Smooth muscle cell (in vitro differentiated cells): ENCODE measurements around the gene PEAR1. TPM values are rescaled to one million over a fixed set of nuclear protein-coding genes. Genes with fewer than 3 reads are reported as not detected.

ENCODE experiments used
- DNase-seq: peaks from one replicate; lab custom pipeline; 2025; ENCODE audit not compliant: unreplicated experiment; lab: John Stamatoyannopoulos, UW
- H2AFZ ChIP-seq: fragments of 200-600 bp; sonication (generic); 2 replicates; pipeline ENCODE4 v1.6.0; 2016; ENCODE audit warnings: antibody characterized with exemption, low read depth, mild to moderate bottlenecking
- H3F3A ChIP-seq: fragments of 200-600 bp; sonication (generic); 2 replicates; pipeline ENCODE4 v1.6.0; 2017; ENCODE audit warnings: antibody characterized with exemption, low read depth
- H3K27ac ChIP-seq: fragments of 200-600 bp; sonication (generic); 2 replicates; pipeline ENCODE4 v1.5.1; 2016; ENCODE audit warnings: low read depth, mild to moderate bottlenecking
- H3K27me3 ChIP-seq: fragments of 200-600 bp; sonication (generic); 2 replicates; pipeline ENCODE4 v1.6.1; 2016; ENCODE audit warnings: low read depth, mild to moderate bottlenecking
- H3K36me3 ChIP-seq: fragments of 200-600 bp; sonication (generic); 2 replicates; pipeline ENCODE4 v1.5.1; 2016; ENCODE audit warnings: low read depth
- H3K4me1 ChIP-seq: fragments of 200-600 bp; sonication (generic); 2 replicates; pipeline ENCODE4 v1.5.1; 2016; ENCODE audit warnings: low read depth
- H3K4me2 ChIP-seq: fragments of 200-600 bp; sonication (generic); 2 replicates; pipeline ENCODE4 v1.6.0; 2016; ENCODE audit warnings: mild to moderate bottlenecking
- H3K4me3 ChIP-seq: fragments of 200-600 bp; sonication (generic); 2 replicates; pipeline ENCODE4 v1.5.1; 2016; ENCODE audit warnings: mild to moderate bottlenecking
- H3K79me2 ChIP-seq: fragments of 200-600 bp; sonication (generic); 2 replicates; pipeline ENCODE4 v1.6.0; 2016; ENCODE audit warnings: low read depth, mild to moderate bottlenecking
- H3K9ac ChIP-seq: fragments of 200-600 bp; sonication (generic); 2 replicates; pipeline ENCODE4 v1.6.0; 2016; ENCODE audit warnings: low read depth
- H3K9me3 ChIP-seq: fragments of 200-600 bp; sonication (generic); replicated peaks from 2 replicates; pipeline ENCODE4 v1.5.1; 2016; ENCODE audit warnings: low read depth
- H4K20me1 ChIP-seq: fragments of 200-600 bp; sonication (generic); 2 replicates; pipeline ENCODE4 v1.6.0; 2016; ENCODE audit warnings: low read depth
- CTCF ChIP-seq: fragments of 200-600 bp; sonication (generic); IDR thresholded peaks from 2 replicates; pipeline ENCODE4 v1.5.1; 2017; ENCODE audit warnings: borderline replicate concordance, mild to moderate bottlenecking, antibody characterized with exemption; ENCODE audit not compliant: insufficient read depth, poor library complexity, severe bottlenecking
- WGBS: methylation state at CpG from one replicate; pipeline ENCODE4 v1.1.7; 2016; ENCODE audit warnings: low lambda C conversion rate; 5-methylcytosine and 5-hydroxymethylcytosine counted together
- polyA plus RNA-seq: library from polyadenylated mRNA; unstranded; fragments of >200 nt; fragmentation: Nextera tagmentation; extraction: Ambion mirVana; gene quantifications from 2 replicates; pipeline ENCODE4 v1.2.1, GENCODE V29; 2016
- total RNA-seq: library from RNA; depleted of rRNA; stranded (reverse); fragments of >200 nt; gene quantifications from 2 replicates; pipeline ENCODE4 v1.2.3, GENCODE V29; 2014

PEAR1 gene
- total and polyA plus RNA-seq, 2 experiments from 2014 or later: 2.3 to 3.7 TPM

GRCh38 chr1:156901966-156902915 is 8.7 kb downstream of the PEAR1 start:
- Histone ChIP-seq H3F3A (no peaks in the 10 kb centered on the region), H3K9me3 (no peaks in the 10 kb centered on the region), H3K36me3 (no peaks in the 10 kb centered on the region), H3K9ac (no peak overlapping the region), H3K4me1 (no peaks in the 10 kb centered on the region), H4K20me1 (no peaks in the 10 kb centered on the region), H3K27me3 (no peaks in the 10 kb centered on the region), H3K79me2 (no peaks in the 10 kb centered on the region), H3K4me3 (no peak overlapping the region), H2AFZ (no peak overlapping the region), H3K4me2 (no peak overlapping the region), H3K27ac (no peak overlapping the region)
- no peak for TF ChIP-seq CTCF
- DNase-seq: no peak
- WGBS: 82% methylated on average over 23 of the region's 23 CpGs

- Histone ChIP-seq H3K79me2 (no peaks in the 10 kb centered on the region), H3F3A (no peaks in the 10 kb centered on the region), H3K36me3 (no peaks in the 10 kb centered on the region), H3K27ac (no peak overlapping the region), H3K9me3 (no peaks in the 10 kb centered on the region), H3K4me2 (no peak overlapping the region), H4K20me1 (no peaks in the 10 kb centered on the region), H3K9ac (no peak overlapping the region), H3K27me3 (no peaks in the 10 kb centered on the region), H2AFZ (no peak overlapping the region), H3K4me1 (no peaks in the 10 kb centered on the region), H3K4me3 (no peak overlapping the region)
- no peak for TF ChIP-seq CTCF
- no peak for DNase-seq
- 97% methylated on average over 15 of the region's 15 CpGs for WGBS
Observed at GRCh38 chr1:156903328-156904091, 10.0 kb downstream of the PEAR1 start.

GRCh38 chr1:156904187-156904959 is 10.9 kb downstream of the PEAR1 start:
- Histone ChIP-seq H3K79me2 (no peaks in the 10 kb centered on the region), H3K9me3 (no peaks in the 10 kb centered on the region), H3F3A (no peaks in the 10 kb centered on the region), H3K27ac (no peak overlapping the region), H3K4me3 (no peak overlapping the region), H3K4me2 (no peak overlapping the region), H2AFZ (no peak overlapping the region), H4K20me1 (no peaks in the 10 kb centered on the region), H3K9ac (no peak overlapping the region), H3K4me1 (no peaks in the 10 kb centered on the region), H3K27me3 (no peaks in the 10 kb centered on the region), H3K36me3 (no peaks in the 10 kb centered on the region)
- WGBS: 89% methylated on average over 19 of the region's 19 CpGs
- no peak for DNase-seq
- no peak for TF ChIP-seq CTCF
